Osteoblast (primary cell): ENCODE results near the gene MTLN. TPM values are rescaled to one million over a fixed set of nuclear protein-coding genes. Genes with fewer than 3 reads are reported as not detected.
"Not testable (repeated sequence)": the region's sequence is repeated elsewhere in the genome, so short reads cannot be mapped to it uniquely, and the experiment has no call there.

Source experiments
- DNase-seq: peaks from one replicate; pipeline ENCODE4 v3.0.0; 2011; ENCODE audit warnings: low spot score, mixed read lengths; ENCODE audit not compliant: insufficient read length; ENCODE audit errors: missing footprints
- H2AFZ ChIP-seq: 2 replicates; pipeline ENCODE4 v1.6.0; 2011; ENCODE audit warnings: mild to moderate bottlenecking, low read length
- H3K27ac ChIP-seq: 2 replicates; pipeline ENCODE4 v1.5.1; 2011; ENCODE audit warnings: mild to moderate bottlenecking, low read depth, low read length, moderate library complexity
- H3K27me3 ChIP-seq: 2 replicates; pipeline ENCODE4 v1.6.0; 2012; ENCODE audit warnings: mild to moderate bottlenecking, control low read depth, inconsistent platforms, low read length, moderate library complexity; ENCODE audit not compliant: insufficient read depth
- H3K36me3 ChIP-seq: 2 replicates; pipeline ENCODE4 v1.5.1; 2011; ENCODE audit warnings: mild to moderate bottlenecking, low read length, control low read depth, moderate library complexity; ENCODE audit not compliant: insufficient read depth
- H3K4me1 ChIP-seq: 2 replicates; pipeline ENCODE4 v1.5.1; 2011; ENCODE audit warnings: mild to moderate bottlenecking, low read length, control low read depth, moderate library complexity; ENCODE audit not compliant: insufficient read depth
- H3K4me2 ChIP-seq: 2 replicates; pipeline ENCODE4 v1.6.0; 2011; ENCODE audit warnings: mild to moderate bottlenecking, low read length; ENCODE audit not compliant: insufficient read depth
- H3K4me3 ChIP-seq: fragments of 200-600 bp; sonication (generic); 3 replicates; pipeline ENCODE4 v1.5.1; 2012; ENCODE audit warnings: mild to moderate bottlenecking, low read length, inconsistent platforms; ENCODE audit not compliant: insufficient read depth
- H3K79me2 ChIP-seq: 2 replicates; pipeline ENCODE4 v1.6.0; 2012; ENCODE audit warnings: mild to moderate bottlenecking, low read length, control low read depth, inconsistent platforms; ENCODE audit not compliant: insufficient read depth
- H3K9me3 ChIP-seq: 2 replicates; pipeline ENCODE4 v1.5.1; 2011; ENCODE audit warnings: low read depth, low read length, control low read depth
- H4K20me1 ChIP-seq: 2 replicates; pipeline ENCODE4 v1.6.0; 2012; ENCODE audit warnings: mild to moderate bottlenecking, low read length, control low read depth; ENCODE audit not compliant: insufficient read depth
- CTCF ChIP-seq: IDR thresholded peaks from 2 replicates; pipeline ENCODE4 v1.5.1; 2011; ENCODE audit warnings: mild to moderate bottlenecking, low read depth, low read length, moderate library complexity; ENCODE audit errors: extremely low read depth
- total RNA-seq: library from RNA; depleted of rRNA; stranded (reverse); fragments of >200 nt; gene quantifications from 2 replicates; pipeline ENCODE4 v1.2.3, GENCODE V29; 2012

Gene MTLN
- total RNA-seq, 1 donor: 35.1 TPM

- Histone ChIP-seq H3K79me2 (peaks cover 8% of the 10 kb centered on the region), H3K4me1 (peaks cover 5% of the 10 kb centered on the region), H2AFZ (no peak overlapping the region), H4K20me1 (no peaks in the 10 kb centered on the region), H3K36me3 (no peaks in the 10 kb centered on the region), H3K27me3 (peaks cover 60% of the 10 kb centered on the region), H3K9me3 (no peaks in the 10 kb centered on the region), H3K27ac (no peak overlapping the region), H3K4me2 (no peak overlapping the region), H3K4me3 (no peak overlapping the region)
- TF ChIP-seq CTCF: no peak
- no peak for DNase-seq
Observed at GRCh38 chr2:110216803-110217202, 4.5 kb upstream of the MTLN start.

- no peak overlapping the region for H2AFZ ChIP-seq
- H3K4me3 ChIP-seq: no peak overlapping the region
- H3K4me1 ChIP-seq: peaks cover 11% of the 10 kb centered on the region
- no peak overlapping the region for H3K4me2 ChIP-seq
- peaks cover 55% of the 10 kb centered on the region for H3K27me3 ChIP-seq
- peaks cover 12% of the 10 kb centered on the region for H3K79me2 ChIP-seq
- DNase-seq: no peak
- H3K27ac ChIP-seq: no peak overlapping the region
- H3K9me3 ChIP-seq: no peaks in the 10 kb centered on the region
- no peak for TF ChIP-seq CTCF
- H3K36me3 ChIP-seq: no peaks in the 10 kb centered on the region
- no peaks in the 10 kb centered on the region for H4K20me1 ChIP-seq
Observed at GRCh38 chr2:110216199-110216598, 3.9 kb upstream of the MTLN start.

GRCh38 chr2:110215566-110216158 lies 3.3 kb upstream of the MTLN start:
- no peak overlapping the region for H3K27ac ChIP-seq
- H3K79me2 ChIP-seq: peaks cover 15% of the 10 kb centered on the region
- H3K4me2 ChIP-seq: no peak overlapping the region
- H3K27me3 ChIP-seq: peaks cover 54% of the 10 kb centered on the region
- no peaks in the 10 kb centered on the region for H4K20me1 ChIP-seq
- no peaks in the 10 kb centered on the region for H3K36me3 ChIP-seq
- H3K9me3 ChIP-seq: no peaks in the 10 kb centered on the region
- DNase-seq: no peak
- H3K4me1 ChIP-seq: peaks cover 12% of the 10 kb centered on the region
- no peak overlapping the region for H3K4me3 ChIP-seq
- no peak overlapping the region for H2AFZ ChIP-seq
- no peak for TF ChIP-seq CTCF

- Histone ChIP-seq H3K4me2 (no peak overlapping the region), H3K4me3 (no peak overlapping the region), H3K9me3 (no peaks in the 10 kb centered on the region), H2AFZ (no peak overlapping the region), H3K27ac (no peak overlapping the region), H3K27me3 (peaks cover 54% of the 10 kb centered on the region), H3K4me1 (peaks cover 12% of the 10 kb centered on the region), H4K20me1 (no peaks in the 10 kb centered on the region), H3K36me3 (peaks cover 3% of the 10 kb centered on the region), H3K79me2 (peaks cover 15% of the 10 kb centered on the region)
- DNase-seq: no peak
- TF ChIP-seq CTCF: no peak
Observed at GRCh38 chr2:110215091-110215490, 2.7 kb upstream of the MTLN start.

GRCh38 chr2:110213522-110213921 lies 1.2 kb upstream of the MTLN start:
- not testable (repeated sequence) for H3K36me3 ChIP-seq, H3K27ac ChIP-seq, H3K9me3 ChIP-seq, H4K20me1 ChIP-seq, H3K4me2 ChIP-seq, DNase-seq, H3K4me3 ChIP-seq, H2AFZ ChIP-seq
- Histone ChIP-seq H3K79me2 (peaks cover 15% of the 10 kb centered on the region), H3K27me3 (peaks cover 42% of the 10 kb centered on the region), H3K4me1 (peaks cover 12% of the 10 kb centered on the region)
